HEK293 (cell line): ENCODE measurements around the gene CAMK2B.

Source experiments
- FEZF1 ChIP-seq: fragments of 450-650 bp; formaldehyde crosslinking; IDR thresholded peaks from 2 replicates; pipeline ENCODE4 v1.5.1; 2016; ENCODE audit warnings: missing biosample characterization, missing genetic modification characterization
- HOXA7 ChIP-seq: sonication (generic); formaldehyde crosslinking; IDR thresholded peaks from 2 replicates; pipeline ENCODE4 v1.8.1; 2022; ENCODE audit warnings: missing genetic modification reagents, borderline replicate concordance
- IKZF3 ChIP-seq: fragments of 450-650 bp; IDR thresholded peaks from 2 replicates; pipeline ENCODE4 v1.5.0; 2018; ENCODE audit warnings: missing biosample characterization, mild to moderate bottlenecking, missing genetic modification characterization, moderate library complexity
- KLF1 ChIP-seq: fragments of 450-650 bp; formaldehyde crosslinking; IDR thresholded peaks from 2 replicates; pipeline ENCODE4 v1.5.1; 2016; ENCODE audit warnings: missing biosample characterization, missing genetic modification characterization
- OSR2 ChIP-seq: fragments of 450-650 bp; formaldehyde crosslinking; IDR thresholded peaks from 2 replicates; pipeline ENCODE4 v1.5.1; 2016; ENCODE audit warnings: missing biosample characterization, missing genetic modification characterization
- SP3 ChIP-seq: fragments of 450-650 bp; formaldehyde crosslinking; IDR thresholded peaks from 2 replicates; pipeline ENCODE4 v1.5.1; 2016; ENCODE audit warnings: missing biosample characterization, missing genetic modification characterization
- TCF7L2 ChIP-seq: IDR thresholded peaks from 2 replicates; pipeline ENCODE4 v1.6.1; 2011; ENCODE audit warnings: low read depth, mild to moderate bottlenecking, inconsistent platforms, low read length, moderate library complexity, borderline replicate concordance
- ZBTB21 ChIP-seq: fragments of 450-650 bp; formaldehyde crosslinking; IDR thresholded peaks from 2 replicates; pipeline ENCODE4 v1.5.1; 2017; ENCODE audit warnings: missing biosample characterization, missing genetic modification characterization
- ZNF10 ChIP-seq: fragments of 450-650 bp; formaldehyde crosslinking; IDR thresholded peaks from 2 replicates; pipeline ENCODE4 v1.5.1; 2017; ENCODE audit warnings: missing biosample characterization, missing genetic modification characterization
- ZNF324 ChIP-seq: fragments of 450-650 bp; formaldehyde crosslinking; IDR thresholded peaks from 2 replicates; pipeline ENCODE4 v1.5.1; 2016; ENCODE audit warnings: missing biosample characterization, missing genetic modification characterization
- ZNF341 ChIP-seq: fragments of 450-650 bp; formaldehyde crosslinking; IDR thresholded peaks from 2 replicates; pipeline ENCODE4; 2016; ENCODE audit warnings: low read depth, missing biosample characterization, missing genetic modification characterization
- ZNF366 ChIP-seq: fragments of 450-650 bp; formaldehyde crosslinking; conservative IDR thresholded peaks from 2 replicates; pipeline ENCODE4 v1.5.1; 2016; ENCODE audit warnings: missing biosample characterization, missing genetic modification characterization
- ZNF37A ChIP-seq: fragments of 450-650 bp; IDR thresholded peaks from 2 replicates; pipeline ENCODE4 v1.5.1; 2018; ENCODE audit warnings: missing biosample characterization, missing genetic modification characterization
- ZNF423 ChIP-seq: fragments of 450-650 bp; formaldehyde crosslinking; IDR thresholded peaks from 2 replicates; pipeline ENCODE4 v1.5.1; 2016; ENCODE audit warnings: missing biosample characterization, missing genetic modification characterization
- ZNF521 ChIP-seq: fragments of 450-650 bp; formaldehyde crosslinking; IDR thresholded peaks from 2 replicates; pipeline ENCODE4 v1.5.1; 2017; ENCODE audit warnings: missing biosample characterization, mild to moderate bottlenecking, missing genetic modification characterization
- ZNF792 ChIP-seq: fragments of 450-650 bp; formaldehyde crosslinking; IDR thresholded peaks from 2 replicates; pipeline ENCODE4 v1.5.1; 2016; ENCODE audit warnings: missing biosample characterization, missing genetic modification characterization
- ZNF843 ChIP-seq: fragments of 450-650 bp; formaldehyde crosslinking; IDR thresholded peaks from 2 replicates; pipeline ENCODE4 v1.5.1; 2016; ENCODE audit warnings: missing biosample characterization, missing genetic modification characterization
- ZXDB ChIP-seq: fragments of 450-650 bp; formaldehyde crosslinking; IDR thresholded peaks from 2 replicates; pipeline ENCODE4 v1.5.1; 2016; ENCODE audit warnings: missing biosample characterization, missing genetic modification characterization
- TF ChIP-seq, protein P1 (sequence below): fragments of 450-650 bp; formaldehyde crosslinking; IDR thresholded peaks from 2 replicates; pipeline ENCODE4 v1.5.1; 2016; ENCODE audit warnings: missing biosample characterization, missing genetic modification characterization
- TF ChIP-seq, protein P2 (sequence below): fragments of 450-650 bp; formaldehyde crosslinking; IDR thresholded peaks from 2 replicates; pipeline ENCODE4 v1.5.1; 2016; ENCODE audit warnings: missing biosample characterization, missing genetic modification characterization, borderline replicate concordance
- TF ChIP-seq, protein P3 (sequence below): fragments of 450-650 bp; formaldehyde crosslinking; IDR thresholded peaks from 2 replicates; pipeline ENCODE4 v1.5.1; 2016; ENCODE audit warnings: missing biosample characterization, missing genetic modification characterization
- TF ChIP-seq, protein P4 (sequence below): fragments of 450-650 bp; formaldehyde crosslinking; IDR thresholded peaks from 2 replicates; pipeline ENCODE4 v1.5.1; 2016; ENCODE audit warnings: missing biosample characterization, missing genetic modification characterization
- TF ChIP-seq, protein P5 (sequence below): fragments of 450-650 bp; formaldehyde crosslinking; IDR thresholded peaks from 2 replicates; pipeline ENCODE4 v1.5.1; 2016; ENCODE audit warnings: missing biosample characterization, missing genetic modification characterization
- TF ChIP-seq, protein P6 (sequence below): fragments of 450-650 bp; formaldehyde crosslinking; IDR thresholded peaks from 2 replicates; pipeline ENCODE4 v1.5.1; 2016; ENCODE audit warnings: missing biosample characterization, missing genetic modification characterization
- TF ChIP-seq, protein P7 (sequence below): fragments of 450-650 bp; IDR thresholded peaks from 2 replicates; pipeline ENCODE4 v1.5.1; 2018; ENCODE audit warnings: missing biosample characterization, mild to moderate bottlenecking, missing genetic modification characterization

Gene CAMK2B

DNA sequence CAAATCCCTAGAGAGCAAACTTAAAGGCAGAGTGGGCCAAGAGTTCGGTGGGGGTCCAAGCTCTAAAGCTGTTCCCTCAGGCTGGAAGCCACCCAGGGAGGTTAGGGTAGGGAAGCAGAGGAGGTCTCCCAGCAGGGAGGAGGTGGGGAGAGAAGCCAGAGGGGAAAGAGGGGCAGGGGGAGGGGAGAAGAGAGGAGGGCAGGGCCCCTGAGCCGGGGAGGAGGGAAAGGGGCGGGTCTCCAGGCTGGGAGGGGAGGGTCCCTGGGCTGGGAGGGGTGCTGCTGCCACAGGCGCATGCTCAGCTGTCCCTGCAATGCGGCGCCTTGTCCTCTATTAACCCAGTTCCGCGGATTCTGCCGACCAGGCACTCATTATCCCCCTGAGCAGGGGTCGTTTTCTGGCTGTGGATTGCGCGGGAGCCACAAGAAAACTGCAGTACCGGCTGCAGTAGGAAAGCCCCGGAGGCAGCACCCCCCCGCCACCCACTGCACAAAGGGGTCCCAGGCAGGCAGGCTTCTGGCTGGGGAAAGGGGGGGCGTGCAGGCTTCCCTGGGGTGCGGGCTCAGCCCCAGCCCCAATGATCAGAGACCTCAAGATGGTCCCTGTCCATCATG lies 49.3 kb downstream of the CAMK2B start (continued):
- TF ChIP-seq, protein P1, sequence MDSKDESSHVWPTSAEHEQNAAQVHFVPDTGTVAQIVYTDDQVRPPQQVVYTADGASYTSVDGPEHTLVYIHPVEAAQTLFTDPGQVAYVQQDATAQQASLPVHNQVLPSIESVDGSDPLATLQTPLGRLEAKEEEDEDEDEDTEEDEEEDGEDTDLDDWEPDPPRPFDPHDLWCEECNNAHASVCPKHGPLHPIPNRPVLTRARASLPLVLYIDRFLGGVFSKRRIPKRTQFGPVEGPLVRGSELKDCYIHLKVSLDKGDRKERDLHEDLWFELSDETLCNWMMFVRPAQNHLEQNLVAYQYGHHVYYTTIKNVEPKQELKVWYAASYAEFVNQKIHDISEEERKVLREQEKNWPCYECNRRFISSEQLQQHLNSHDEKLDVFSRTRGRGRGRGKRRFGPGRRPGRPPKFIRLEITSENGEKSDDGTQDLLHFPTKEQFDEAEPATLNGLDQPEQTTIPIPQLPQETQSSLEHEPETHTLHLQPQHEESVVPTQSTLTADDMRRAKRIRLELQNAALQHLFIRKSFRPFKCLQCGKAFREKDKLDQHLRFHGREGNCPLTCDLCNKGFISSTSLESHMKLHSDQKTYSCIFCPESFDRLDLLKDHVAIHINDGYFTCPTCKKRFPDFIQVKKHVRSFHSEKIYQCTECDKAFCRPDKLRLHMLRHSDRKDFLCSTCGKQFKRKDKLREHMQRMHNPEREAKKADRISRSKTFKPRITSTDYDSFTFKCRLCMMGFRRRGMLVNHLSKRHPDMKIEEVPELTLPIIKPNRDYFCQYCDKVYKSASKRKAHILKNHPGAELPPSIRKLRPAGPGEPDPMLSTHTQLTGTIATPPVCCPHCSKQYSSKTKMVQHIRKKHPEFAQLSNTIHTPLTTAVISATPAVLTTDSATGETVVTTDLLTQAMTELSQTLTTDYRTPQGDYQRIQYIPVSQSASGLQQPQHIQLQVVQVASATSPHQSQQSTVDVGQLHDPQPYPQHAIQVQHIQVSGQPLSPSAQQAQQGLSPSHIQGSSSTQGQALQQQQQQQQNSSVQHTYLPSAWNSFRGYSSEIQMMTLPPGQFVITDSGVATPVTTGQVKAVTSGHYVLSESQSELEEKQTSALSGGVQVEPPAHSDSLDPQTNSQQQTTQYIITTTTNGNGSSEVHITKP (tag by site-specific recombination), result no peak
- no peak for TF ChIP-seq ZNF521
- TF ChIP-seq ZNF341 (tag by site-specific recombination), result 0 out of 2 replicates have a peak, but pooled peaks have one; percentile 13
- no peak for TF ChIP-seq ZNF366 (tag by site-specific recombination)
- no peak for TF ChIP-seq ZNF843 (tag by site-specific recombination)
- TF ChIP-seq, protein P2, sequence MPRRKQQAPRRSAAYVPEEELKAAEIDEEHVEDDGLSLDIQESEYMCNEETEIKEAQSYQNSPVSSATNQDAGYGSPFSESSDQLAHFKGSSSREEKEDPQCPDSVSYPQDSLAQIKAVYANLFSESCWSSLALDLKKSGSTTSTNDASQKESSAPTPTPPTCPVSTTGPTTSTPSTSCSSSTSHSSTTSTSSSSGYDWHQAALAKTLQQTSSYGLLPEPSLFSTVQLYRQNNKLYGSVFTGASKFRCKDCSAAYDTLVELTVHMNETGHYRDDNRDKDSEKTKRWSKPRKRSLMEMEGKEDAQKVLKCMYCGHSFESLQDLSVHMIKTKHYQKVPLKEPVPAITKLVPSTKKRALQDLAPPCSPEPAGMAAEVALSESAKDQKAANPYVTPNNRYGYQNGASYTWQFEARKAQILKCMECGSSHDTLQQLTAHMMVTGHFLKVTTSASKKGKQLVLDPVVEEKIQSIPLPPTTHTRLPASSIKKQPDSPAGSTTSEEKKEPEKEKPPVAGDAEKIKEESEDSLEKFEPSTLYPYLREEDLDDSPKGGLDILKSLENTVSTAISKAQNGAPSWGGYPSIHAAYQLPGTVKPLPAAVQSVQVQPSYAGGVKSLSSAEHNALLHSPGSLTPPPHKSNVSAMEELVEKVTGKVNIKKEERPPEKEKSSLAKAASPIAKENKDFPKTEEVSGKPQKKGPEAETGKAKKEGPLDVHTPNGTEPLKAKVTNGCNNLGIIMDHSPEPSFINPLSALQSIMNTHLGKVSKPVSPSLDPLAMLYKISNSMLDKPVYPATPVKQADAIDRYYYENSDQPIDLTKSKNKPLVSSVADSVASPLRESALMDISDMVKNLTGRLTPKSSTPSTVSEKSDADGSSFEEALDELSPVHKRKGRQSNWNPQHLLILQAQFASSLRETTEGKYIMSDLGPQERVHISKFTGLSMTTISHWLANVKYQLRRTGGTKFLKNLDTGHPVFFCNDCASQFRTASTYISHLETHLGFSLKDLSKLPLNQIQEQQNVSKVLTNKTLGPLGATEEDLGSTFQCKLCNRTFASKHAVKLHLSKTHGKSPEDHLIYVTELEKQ, result no peak
- TF ChIP-seq TCF7L2, result no peak
- TF ChIP-seq, protein P3, sequence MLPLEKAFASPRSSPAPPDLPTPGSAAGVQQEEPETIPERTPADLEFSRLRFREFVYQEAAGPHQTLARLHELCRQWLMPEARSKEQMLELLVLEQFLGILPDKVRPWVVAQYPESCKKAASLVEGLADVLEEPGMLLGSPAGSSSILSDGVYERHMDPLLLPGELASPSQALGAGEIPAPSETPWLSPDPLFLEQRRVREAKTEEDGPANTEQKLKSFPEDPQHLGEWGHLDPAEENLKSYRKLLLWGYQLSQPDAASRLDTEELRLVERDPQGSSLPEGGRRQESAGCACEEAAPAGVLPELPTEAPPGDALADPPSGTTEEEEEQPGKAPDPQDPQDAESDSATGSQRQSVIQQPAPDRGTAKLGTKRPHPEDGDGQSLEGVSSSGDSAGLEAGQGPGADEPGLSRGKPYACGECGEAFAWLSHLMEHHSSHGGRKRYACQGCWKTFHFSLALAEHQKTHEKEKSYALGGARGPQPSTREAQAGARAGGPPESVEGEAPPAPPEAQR (tag by site-specific recombination), result no peak
- TF ChIP-seq KLF1 (tag by site-specific recombination), result no peak
- no peak for TF ChIP-seq ZNF37A (tag by site-specific recombination)
- TF ChIP-seq IKZF3 (tag by site-specific recombination), result no peak
- TF ChIP-seq OSR2, result no peak
- no peak for TF ChIP-seq ZNF10 (tag by site-specific recombination)
- TF ChIP-seq ZNF792 (tag by site-specific recombination), result no peak
- TF ChIP-seq ZNF423 (tag by site-specific recombination), result 0 out of 2 replicates have a peak, but pooled peaks have one; percentile 17
- no peak for TF ChIP-seq FEZF1
- TF ChIP-seq, protein P4, sequence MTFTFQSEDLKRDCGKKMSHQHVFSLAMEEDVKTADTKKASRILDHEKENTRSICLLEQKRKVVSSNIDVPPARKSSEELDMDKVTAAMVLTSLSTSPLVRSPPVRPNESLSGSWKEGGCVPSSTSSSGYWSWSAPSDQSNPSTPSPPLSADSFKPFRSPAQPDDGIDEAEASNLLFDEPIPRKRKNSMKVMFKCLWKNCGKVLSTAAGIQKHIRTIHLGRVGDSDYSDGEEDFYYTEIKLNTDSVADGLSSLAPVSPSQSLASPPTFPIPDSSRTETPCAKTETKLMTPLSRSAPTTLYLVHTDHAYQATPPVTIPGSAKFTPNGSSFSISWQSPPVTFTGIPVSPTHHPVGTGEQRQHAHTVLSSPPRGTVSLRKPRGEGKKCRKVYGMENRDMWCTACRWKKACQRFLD, result no peak
- TF ChIP-seq, protein P5, sequence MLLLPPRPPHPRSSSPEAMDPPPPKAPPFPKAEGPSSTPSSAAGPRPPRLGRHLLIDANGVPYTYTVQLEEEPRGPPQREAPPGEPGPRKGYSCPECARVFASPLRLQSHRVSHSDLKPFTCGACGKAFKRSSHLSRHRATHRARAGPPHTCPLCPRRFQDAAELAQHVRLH (tag by site-specific recombination), result no peak
- no peak for TF ChIP-seq HOXA7 (CRISPR knock-in tag)
- TF ChIP-seq ZNF324 (tag by site-specific recombination), result no peak
- no peak for TF ChIP-seq ZBTB21
- TF ChIP-seq, protein P6, sequence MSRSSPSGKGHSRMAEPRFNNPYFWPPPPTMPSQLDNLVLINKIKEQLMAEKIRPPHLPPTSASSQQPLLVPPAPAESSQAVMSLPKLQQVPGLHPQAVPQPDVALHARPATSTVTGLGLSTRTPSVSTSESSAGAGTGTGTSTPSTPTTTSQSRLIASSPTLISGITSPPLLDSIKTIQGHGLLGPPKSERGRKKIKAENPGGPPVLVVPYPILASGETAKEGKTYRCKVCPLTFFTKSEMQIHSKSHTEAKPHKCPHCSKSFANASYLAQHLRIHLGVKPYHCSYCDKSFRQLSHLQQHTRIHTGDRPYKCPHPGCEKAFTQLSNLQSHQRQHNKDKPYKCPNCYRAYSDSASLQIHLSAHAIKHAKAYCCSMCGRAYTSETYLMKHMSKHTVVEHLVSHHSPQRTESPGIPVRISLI (tag by site-specific recombination), result no peak
- TF ChIP-seq, protein P7, sequence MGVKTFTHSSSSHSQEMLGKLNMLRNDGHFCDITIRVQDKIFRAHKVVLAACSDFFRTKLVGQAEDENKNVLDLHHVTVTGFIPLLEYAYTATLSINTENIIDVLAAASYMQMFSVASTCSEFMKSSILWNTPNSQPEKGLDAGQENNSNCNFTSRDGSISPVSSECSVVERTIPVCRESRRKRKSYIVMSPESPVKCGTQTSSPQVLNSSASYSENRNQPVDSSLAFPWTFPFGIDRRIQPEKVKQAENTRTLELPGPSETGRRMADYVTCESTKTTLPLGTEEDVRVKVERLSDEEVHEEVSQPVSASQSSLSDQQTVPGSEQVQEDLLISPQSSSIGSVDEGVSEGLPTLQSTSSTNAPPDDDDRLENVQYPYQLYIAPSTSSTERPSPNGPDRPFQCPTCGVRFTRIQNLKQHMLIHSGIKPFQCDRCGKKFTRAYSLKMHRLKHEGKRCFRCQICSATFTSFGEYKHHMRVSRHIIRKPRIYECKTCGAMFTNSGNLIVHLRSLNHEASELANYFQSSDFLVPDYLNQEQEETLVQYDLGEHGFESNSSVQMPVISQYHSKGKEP (tag by site-specific recombination), result peak; percentile 94
- no peak for TF ChIP-seq ZXDB
- TF ChIP-seq SP3 (tag by site-specific recombination), result no peak
